ENCODE measurements around the gene AMZ1.
"Not testable (repeated sequence)": the region's sequence is repeated elsewhere in the genome, so short reads cannot be mapped to it uniquely, and the experiment has no call there.

AMZ1 gene

DNA sequence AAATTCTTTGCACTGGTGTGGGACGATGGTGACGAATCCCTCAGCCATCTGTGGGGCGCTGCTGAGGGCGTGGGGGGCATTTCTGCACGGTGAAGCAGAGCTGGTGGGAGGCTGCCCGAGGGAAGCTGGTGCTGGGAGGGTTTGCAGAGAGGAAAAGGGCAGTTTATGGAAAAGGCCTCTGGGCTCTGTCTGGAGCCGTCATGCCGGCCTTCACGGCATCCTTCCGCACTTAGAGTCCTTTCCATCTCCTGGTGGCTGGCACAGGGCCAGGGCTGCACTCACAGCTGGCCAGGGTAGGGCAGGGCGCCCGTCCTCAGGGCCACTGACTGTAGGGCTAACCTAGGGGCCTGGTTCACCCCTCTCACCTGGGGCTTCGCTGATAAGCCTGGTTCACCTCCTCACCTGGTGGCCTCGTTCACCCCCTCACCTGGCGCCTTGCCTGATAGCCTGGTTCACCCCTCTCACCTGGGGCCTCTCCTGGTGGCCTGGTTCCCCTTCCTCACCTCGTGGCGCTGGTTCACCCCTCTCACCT lies 598 bp upstream of the AMZ1 start:
- Histone ChIP-seq H3K27ac (ENCODE audit: low read length) (no peak overlapping the region), H3K4me3 (ENCODE audit: low read length) (peak overlapping the region; percentile 43; the same call in 1 of the 2 replicates), H3K9me3 (ENCODE audit: insufficient read depth, low read depth, low read length) (no peaks in the 10 kb centered on the region), H3K4me1 (ENCODE audit: insufficient read depth, low read length) (no peaks in the 10 kb centered on the region), H3K36me3 (ENCODE audit: insufficient read depth, low read depth, low read length) (no peaks in the 10 kb centered on the region), H3K27me3 (ENCODE audit: insufficient read depth, low read length) (peaks cover 52% of the 10 kb centered on the region), H3K9ac (ENCODE audit: low read depth, low read length) (no peak overlapping the region)

DNA sequence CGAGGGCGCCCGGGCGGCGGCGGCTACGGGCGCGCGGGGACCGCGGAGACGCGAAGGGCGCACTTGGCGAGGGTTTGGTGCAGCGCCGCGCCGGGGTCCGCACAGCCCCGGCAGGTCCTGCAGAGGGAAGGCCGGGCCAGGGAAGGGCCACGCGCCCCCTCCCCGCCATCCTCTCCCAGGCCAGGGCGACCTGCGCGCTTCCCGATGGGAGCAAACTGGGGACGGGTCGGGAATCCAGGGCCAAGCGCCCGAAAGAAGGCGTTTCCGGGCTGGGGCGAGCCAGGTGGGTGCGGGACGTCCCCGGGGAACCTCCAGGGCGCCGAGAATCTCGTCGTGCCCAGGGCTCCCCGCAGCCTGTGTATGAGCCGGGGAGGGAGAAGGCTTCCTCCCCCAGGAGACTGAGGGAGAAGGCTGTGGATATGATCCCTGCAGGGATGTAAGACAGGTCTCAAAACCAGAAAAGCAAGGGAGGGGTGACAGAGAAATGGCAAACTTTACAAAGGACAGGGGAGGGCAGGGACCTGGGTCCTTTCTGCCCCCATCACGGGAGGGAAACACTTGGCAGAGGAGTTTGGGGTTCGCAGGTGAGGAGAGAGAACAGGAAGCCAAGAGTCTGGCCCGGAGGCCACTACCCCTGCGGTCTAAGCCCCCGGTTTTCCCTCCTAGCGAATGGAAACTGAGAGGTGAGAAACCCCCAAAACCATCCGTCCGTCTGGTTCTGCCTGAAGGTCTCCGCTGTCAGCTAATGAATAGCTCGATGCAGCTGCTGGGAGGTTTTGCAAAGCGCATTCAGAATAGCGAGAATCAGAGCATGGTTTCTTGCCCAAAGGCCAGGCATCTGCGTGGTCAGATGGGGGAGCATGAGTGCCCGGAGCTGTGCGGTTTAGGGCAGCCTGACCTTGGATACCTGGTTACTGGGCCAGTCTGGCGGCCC lies 674 bp downstream of the AMZ1 start:
- H3K36me3 ChIP-seq (ENCODE audit: insufficient read depth, low read depth, low read length), result no peaks in the 10 kb centered on the region
- peaks cover 52% of the 10 kb centered on the region for H3K27me3 ChIP-seq (ENCODE audit: insufficient read depth, low read length)
- no peak overlapping the region for H3K27ac ChIP-seq (ENCODE audit: low read length)
- no peaks in the 10 kb centered on the region for H3K4me1 ChIP-seq (ENCODE audit: insufficient read depth, low read length)
- H3K4me3 ChIP-seq (ENCODE audit: low read length), result peak overlapping the region; percentile 43; the same call in 1 of the 2 replicates
- H3K9me3 ChIP-seq (ENCODE audit: insufficient read depth, low read depth, low read length), result no peaks in the 10 kb centered on the region
- no peak overlapping the region; the same call in 1 of the 2 replicates for H3K9ac ChIP-seq (ENCODE audit: low read depth, low read length)

DNA sequence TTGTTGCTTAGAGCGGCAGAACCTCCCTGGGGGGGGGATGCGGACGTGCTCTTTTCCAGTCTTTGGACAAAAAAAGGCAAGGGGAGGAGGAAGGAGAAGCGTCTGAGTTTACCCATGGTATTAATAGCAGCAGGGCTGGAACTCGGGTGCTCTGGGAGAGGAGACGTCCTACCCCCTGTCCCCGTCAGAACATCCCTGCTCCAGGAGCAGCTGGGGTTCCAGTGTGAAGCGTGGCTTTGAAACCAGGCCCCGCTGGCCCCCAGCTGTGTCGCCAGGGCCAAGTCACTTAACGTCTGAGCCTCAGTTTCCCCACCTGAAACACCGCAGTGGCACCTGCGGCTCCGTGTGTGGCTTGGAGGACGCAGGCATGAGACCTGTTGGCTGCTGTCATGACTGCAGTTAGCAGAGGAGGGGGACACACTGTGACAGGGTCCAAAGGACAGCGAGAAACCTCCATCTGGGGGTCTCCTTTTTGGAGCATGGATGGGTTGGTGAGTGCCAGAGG lies 1.4 kb downstream of the AMZ1 start:
- H3K9ac ChIP-seq (ENCODE audit: low read depth, low read length), result no peak overlapping the region
- H3K36me3 ChIP-seq (ENCODE audit: insufficient read depth, low read depth, low read length), result no peaks in the 10 kb centered on the region
- H3K4me1 ChIP-seq (ENCODE audit: insufficient read depth, low read length), result no peaks in the 10 kb centered on the region
- no peak overlapping the region for H3K4me3 ChIP-seq (ENCODE audit: low read length)
- peaks cover 52% of the 10 kb centered on the region for H3K27me3 ChIP-seq (ENCODE audit: insufficient read depth, low read length)
- H3K9me3 ChIP-seq (ENCODE audit: insufficient read depth, low read depth, low read length), result no peaks in the 10 kb centered on the region
- no peak overlapping the region for H3K27ac ChIP-seq (ENCODE audit: low read length)

DNA sequence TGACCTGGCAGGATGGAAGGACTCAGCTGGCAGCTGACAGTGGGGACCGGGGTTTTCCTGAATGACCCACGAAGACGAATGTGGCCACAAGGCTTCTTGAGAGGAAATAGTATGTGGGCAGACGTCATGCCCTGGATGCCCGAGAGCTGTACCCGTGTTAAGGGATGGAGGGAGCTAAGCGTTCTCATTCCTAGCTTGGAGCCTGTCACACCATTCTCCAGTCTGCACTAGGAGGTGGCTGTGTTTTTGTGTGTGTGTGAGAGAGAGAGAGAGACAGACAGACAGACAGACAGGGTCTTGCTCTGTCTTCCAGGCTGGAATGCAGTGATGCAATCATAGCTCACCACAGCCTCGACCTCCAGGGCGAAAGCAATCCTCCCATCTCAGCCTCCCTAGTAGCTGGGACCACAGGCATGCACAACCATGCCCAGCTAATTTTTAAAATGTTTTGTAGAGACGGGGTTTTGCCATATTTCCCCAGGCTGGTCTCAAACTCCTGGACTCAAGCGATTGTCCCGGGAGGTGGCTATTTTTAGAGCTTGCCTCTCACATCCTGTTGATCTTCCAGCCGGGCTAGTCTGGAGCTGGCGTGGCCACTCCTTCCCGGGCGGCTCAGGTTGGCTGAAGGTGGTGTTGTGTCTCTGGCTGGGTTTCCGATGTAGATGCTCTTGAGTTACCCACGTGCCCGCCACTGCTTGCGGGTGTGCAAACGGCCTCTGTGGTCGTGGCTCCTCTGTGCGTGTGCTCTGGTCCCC lies 2.1 kb downstream of the AMZ1 start:
- Histone ChIP-seq H3K4me1 (ENCODE audit: insufficient read depth, low read length) (no peaks in the 10 kb centered on the region), H3K27me3 (ENCODE audit: insufficient read depth, low read length) (peaks cover 52% of the 10 kb centered on the region)

DNA sequence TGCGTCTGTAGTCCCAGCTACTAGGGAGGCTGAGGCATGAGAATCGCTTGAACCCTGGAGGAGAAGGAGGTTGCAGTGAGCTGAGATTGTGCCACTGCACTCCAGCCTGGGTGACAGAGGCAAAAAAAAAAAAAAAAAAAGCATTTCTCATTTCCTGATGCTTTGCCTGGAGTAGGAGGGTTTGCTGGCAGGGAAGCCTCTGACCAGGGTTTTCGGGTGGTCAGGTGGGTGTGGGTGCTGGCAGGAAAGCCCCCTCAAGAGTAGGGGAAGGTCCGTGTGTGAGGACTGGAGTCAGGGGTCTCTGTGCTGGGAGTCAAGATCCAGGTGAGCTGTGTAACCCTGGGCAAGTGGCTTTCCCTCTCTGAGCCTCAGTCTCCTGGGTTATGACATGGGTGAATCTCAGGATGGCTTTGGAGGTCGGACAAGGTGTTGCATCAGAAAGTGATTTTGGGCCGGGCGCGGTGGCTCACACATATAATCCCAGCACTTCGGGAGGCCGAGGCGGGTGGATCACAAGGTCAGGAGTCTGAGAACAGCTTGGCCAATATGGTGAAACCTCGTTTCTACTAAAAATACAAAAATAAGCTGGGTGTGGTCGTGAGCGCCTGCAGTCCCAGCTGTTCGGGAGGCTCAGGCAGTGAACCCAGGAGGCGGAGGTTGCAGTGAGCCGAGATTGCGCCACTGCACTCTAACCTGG lies 3.2 kb downstream of the AMZ1 start:
- no peak overlapping the region for H3K9ac ChIP-seq (ENCODE audit: low read depth, low read length)
- H3K4me3 ChIP-seq (ENCODE audit: low read length), result no peak overlapping the region
- H3K27me3 ChIP-seq (ENCODE audit: insufficient read depth, low read length), result peaks cover 48% of the 10 kb centered on the region
- no peaks in the 10 kb centered on the region for H3K9me3 ChIP-seq (ENCODE audit: insufficient read depth, low read depth, low read length)
- no peaks in the 10 kb centered on the region for H3K36me3 ChIP-seq (ENCODE audit: insufficient read depth, low read depth, low read length)
- H3K27ac ChIP-seq (ENCODE audit: low read length), result no peak overlapping the region
- H3K4me1 ChIP-seq (ENCODE audit: insufficient read depth, low read length), result no peaks in the 10 kb centered on the region

More for the DNA sequence above, 2.1 kb downstream of the AMZ1 start:
- H3K27ac ChIP-seq (ENCODE audit: low read length), result no peak overlapping the region
- H3K4me3 ChIP-seq (ENCODE audit: low read length), result no peak overlapping the region
- no peak overlapping the region for H3K9ac ChIP-seq (ENCODE audit: low read depth, low read length)
- no peaks in the 10 kb centered on the region for H3K9me3 ChIP-seq (ENCODE audit: insufficient read depth, low read depth, low read length)
- no peaks in the 10 kb centered on the region for H3K36me3 ChIP-seq (ENCODE audit: insufficient read depth, low read depth, low read length)

GRCh38 chr7:2691932-2692439 lies 4.0 kb downstream of the AMZ1 start:
- H3K36me3 ChIP-seq (ENCODE audit: insufficient read depth, low read depth, low read length); H3K9ac ChIP-seq (ENCODE audit: low read depth, low read length); H3K4me1 ChIP-seq (ENCODE audit: insufficient read depth, low read length); H3K27ac ChIP-seq (ENCODE audit: low read length); H3K9me3 ChIP-seq (ENCODE audit: insufficient read depth, low read depth, low read length); H3K4me3 ChIP-seq (ENCODE audit: low read length): not testable (repeated sequence)
- H3K27me3 ChIP-seq (ENCODE audit: insufficient read depth, low read length), result peaks cover 40% of the 10 kb centered on the region

DNA sequence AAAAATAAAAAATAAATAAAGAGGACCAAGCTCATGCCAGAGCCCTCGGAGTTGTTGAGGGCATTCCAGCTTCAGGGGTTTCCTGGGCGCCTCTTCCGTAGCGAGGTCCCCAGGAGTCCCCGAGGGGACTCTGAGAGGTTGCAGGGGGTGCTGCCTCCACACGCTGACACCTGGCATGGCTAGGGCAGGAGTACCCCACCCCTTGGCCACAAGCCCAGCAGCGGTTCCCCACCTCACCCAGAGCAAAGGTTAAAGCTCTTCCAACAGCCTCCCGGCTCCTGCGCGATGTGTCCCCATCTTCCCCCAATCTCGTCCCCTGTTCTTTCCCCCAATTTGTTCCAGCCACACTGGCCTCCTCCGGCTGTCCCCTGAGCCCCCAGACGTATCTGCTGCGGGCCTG lies 4.5 kb downstream of the AMZ1 start:
- H3K36me3 ChIP-seq (ENCODE audit: insufficient read depth, low read depth, low read length), result no peaks in the 10 kb centered on the region
- H3K27ac ChIP-seq (ENCODE audit: low read length), result no peak overlapping the region
- H3K4me3 ChIP-seq (ENCODE audit: low read length), result no peak overlapping the region
- no peak overlapping the region for H3K9ac ChIP-seq (ENCODE audit: low read depth, low read length)
- peaks cover 34% of the 10 kb centered on the region for H3K27me3 ChIP-seq (ENCODE audit: insufficient read depth, low read length)
- H3K9me3 ChIP-seq (ENCODE audit: insufficient read depth, low read depth, low read length), result no peaks in the 10 kb centered on the region
- no peaks in the 10 kb centered on the region for H3K4me1 ChIP-seq (ENCODE audit: insufficient read depth, low read length)

GRCh38 chr7:2693420-2694121 lies 5.6 kb downstream of the AMZ1 start:
- not testable (repeated sequence) for H3K4me3 ChIP-seq (ENCODE audit: low read length); H3K36me3 ChIP-seq (ENCODE audit: insufficient read depth, low read depth, low read length); H3K9me3 ChIP-seq (ENCODE audit: insufficient read depth, low read depth, low read length); H3K27ac ChIP-seq (ENCODE audit: low read length); H3K9ac ChIP-seq (ENCODE audit: low read depth, low read length); H3K4me1 ChIP-seq (ENCODE audit: insufficient read depth, low read length)
- H3K27me3 ChIP-seq (ENCODE audit: insufficient read depth, low read length), result peaks cover 24% of the 10 kb centered on the region

DNA sequence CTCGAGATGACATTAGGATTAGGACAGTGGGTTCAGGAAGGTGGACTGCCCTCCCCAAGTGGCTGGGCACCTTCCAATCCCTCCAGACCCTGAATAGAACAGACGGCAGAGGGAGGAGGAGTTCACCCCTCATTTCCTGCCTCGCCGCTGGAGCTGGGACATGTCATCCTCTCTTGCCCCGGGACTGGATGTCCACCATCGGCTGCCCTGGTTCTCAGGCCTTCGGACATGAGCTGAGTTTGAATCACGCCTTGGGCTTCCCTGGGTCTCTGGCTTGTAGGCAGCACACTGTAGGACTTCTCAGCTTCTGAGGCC lies 6.1 kb downstream of the AMZ1 start:
- peaks cover 19% of the 10 kb centered on the region for H3K27me3 ChIP-seq (ENCODE audit: insufficient read depth, low read length)
- H3K4me1 ChIP-seq (ENCODE audit: insufficient read depth, low read length); H3K9me3 ChIP-seq (ENCODE audit: insufficient read depth, low read depth, low read length); H3K4me3 ChIP-seq (ENCODE audit: low read length); H3K9ac ChIP-seq (ENCODE audit: low read depth, low read length); H3K36me3 ChIP-seq (ENCODE audit: insufficient read depth, low read depth, low read length); H3K27ac ChIP-seq (ENCODE audit: low read length): not testable (repeated sequence)

DNA sequence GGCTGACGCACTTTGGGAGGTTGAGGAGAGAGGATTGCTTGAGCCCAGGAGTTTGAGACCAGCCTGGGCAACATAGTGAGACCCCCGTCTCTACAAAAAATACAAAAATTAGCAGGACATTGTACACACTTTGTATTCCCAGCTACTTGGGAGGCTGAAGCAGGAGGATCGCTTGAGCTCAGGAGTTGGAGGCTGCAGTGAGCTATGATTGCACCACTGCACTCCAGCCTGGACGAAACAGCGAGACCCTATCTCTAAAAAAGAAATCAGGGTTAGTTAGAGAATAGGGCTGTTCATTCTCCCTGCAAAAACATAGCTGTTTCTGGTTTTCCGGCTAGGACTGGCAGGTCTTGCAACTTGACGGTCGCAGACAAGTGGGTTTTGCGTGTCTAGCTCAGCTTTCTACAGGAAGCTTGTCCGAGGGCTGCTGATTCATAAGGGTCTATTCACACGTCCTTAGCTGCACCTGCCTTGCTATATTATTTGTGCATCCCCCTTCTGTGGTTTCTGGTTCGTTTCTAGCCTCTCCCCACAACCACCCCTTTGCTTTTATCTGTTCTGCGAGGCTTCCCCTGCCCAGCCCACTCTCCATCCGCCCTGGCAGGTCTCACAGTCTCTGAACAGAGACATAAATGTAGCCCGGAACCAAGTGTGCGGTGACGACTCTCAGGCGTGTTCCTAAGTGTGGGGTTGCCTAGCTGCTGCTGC lies 10.7 kb downstream of the AMZ1 start:
- no peak overlapping the region for H3K27ac ChIP-seq (ENCODE audit: low read length)
- no peak overlapping the region for H3K9ac ChIP-seq (ENCODE audit: low read depth, low read length)
- H3K9me3 ChIP-seq (ENCODE audit: insufficient read depth, low read depth, low read length), result no peaks in the 10 kb centered on the region
- no peaks in the 10 kb centered on the region for H3K27me3 ChIP-seq (ENCODE audit: insufficient read depth, low read length)
- no peaks in the 10 kb centered on the region for H3K36me3 ChIP-seq (ENCODE audit: insufficient read depth, low read depth, low read length)
- H3K4me1 ChIP-seq (ENCODE audit: insufficient read depth, low read length), result no peaks in the 10 kb centered on the region
- no peak overlapping the region for H3K4me3 ChIP-seq (ENCODE audit: low read length)
